HEK293T (cell line): ENCODE data around the gene FAM107B.

Experiments used
- BHLHE40 ChIP-seq: fragments of 450-650 bp; IDR thresholded peaks from 2 replicates; pipeline ENCODE4 v1.6.1; 2016; ENCODE audit warnings: mild to moderate bottlenecking, moderate library complexity, borderline replicate concordance
- FOXM1 ChIP-seq: fragments of 450-650 bp; IDR thresholded peaks from 2 replicates; pipeline ENCODE4 v1.6.1; 2017; ENCODE audit warnings: mild to moderate bottlenecking, borderline replicate concordance
- ZNF384 ChIP-seq: fragments of 450-650 bp; IDR thresholded peaks from 2 replicates; pipeline ENCODE4 v1.6.1; 2016
- TF ChIP-seq, protein P1 (sequence below): fragments of 450-650 bp; IDR thresholded peaks from 2 replicates; pipeline ENCODE4 v1.6.1; 2016

DNA sequence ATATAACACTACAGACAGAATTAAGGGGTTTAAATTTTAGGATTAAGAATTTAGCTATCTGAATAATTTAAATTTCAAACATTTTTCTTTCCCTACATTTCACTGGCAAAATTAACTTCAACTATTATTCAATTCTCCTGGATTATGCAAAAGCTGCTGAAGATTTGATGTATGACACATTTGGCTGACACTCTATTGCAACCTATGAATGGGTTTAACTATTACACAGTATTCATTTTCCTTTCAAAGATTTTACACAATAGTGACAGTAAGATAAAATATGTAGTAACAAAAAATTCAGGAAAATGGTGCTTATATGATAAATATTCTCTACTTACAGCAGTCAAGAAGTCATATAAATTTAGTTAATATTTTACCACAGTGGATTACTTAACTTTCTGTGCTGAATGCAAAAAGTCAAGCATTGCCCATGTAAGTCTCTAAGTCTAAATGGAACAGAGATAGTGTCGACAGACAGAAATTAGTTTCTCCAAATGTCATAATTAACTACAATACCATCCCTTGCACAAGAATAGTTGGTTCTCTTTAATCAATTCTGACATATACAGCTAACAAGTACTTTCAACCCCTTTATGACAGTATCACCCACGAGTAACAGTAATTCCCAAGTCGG is 249.9 kb downstream of the FAM107B start:
- TF ChIP-seq ZNF384: no peak
- TF ChIP-seq BHLHE40: no peak
- TF ChIP-seq, protein P1, sequence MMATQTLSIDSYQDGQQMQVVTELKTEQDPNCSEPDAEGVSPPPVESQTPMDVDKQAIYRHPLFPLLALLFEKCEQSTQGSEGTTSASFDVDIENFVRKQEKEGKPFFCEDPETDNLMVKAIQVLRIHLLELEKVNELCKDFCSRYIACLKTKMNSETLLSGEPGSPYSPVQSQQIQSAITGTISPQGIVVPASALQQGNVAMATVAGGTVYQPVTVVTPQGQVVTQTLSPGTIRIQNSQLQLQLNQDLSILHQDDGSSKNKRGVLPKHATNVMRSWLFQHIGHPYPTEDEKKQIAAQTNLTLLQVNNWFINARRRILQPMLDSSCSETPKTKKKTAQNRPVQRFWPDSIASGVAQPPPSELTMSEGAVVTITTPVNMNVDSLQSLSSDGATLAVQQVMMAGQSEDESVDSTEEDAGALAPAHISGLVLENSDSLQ: no peak
- TF ChIP-seq FOXM1: no peak
